ENCODE data around the gene ARIH1.
"Not testable (repeated sequence)": the region's sequence is repeated elsewhere in the genome, so short reads cannot be mapped to it uniquely, and the experiment has no call there.

Gene ARIH1

DNA sequence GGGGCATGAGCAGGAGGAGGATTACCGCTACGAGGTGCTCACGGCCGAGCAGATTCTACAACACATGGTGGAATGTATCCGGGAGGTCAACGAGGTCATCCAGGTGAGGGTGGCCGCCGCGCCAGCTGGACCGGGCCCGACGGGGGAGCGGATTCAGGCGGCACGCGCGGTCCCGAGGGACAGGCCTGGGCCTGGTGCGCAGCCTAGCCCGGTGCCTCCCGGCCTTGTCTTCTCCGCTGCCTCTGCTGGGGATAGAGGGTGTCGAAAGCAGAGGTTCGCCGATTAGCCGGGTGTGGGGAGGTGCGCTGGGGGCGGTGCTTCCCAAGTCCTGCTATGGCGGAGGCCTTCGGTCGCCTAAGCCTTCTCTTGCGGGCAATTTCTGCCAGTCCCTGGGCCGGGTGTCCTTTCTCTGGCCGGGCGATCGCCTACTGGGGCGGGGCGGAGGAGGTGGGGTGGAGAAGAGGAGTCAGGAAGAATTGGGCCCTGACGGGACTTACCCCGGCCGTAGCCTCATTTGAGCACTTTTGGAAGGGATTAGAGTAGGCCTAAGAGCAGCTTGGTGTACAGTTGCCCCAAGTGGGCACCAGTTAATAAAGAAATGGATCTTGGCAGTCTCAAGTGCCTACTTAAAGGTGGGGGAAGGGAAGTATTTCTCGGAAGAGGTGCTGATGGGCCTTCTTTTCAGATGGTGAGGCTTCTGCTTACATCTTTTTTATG, 940 bp downstream of the ARIH1 start:
- Mint-ChIP-seq H3K27me3 (no peaks in the 10 kb centered on the region), H3K4me1 (peaks cover 60% of the 10 kb centered on the region), H3K4me3 (peak overlapping the region; percentile 98)

GRCh38 chr15:72475674-72476073, 1.5 kb downstream of the ARIH1 start:
- Mint-ChIP-seq H3K27me3 (no peaks in the 10 kb centered on the region), H3K4me1 (peaks cover 65% of the 10 kb centered on the region), H3K36me3 (peaks cover 12% of the 10 kb centered on the region), H3K4me3 (peak overlapping the region; percentile 98), H3K27ac (peak overlapping the region; percentile 96), H3K9me3 (no peaks in the 10 kb centered on the region)

More for the DNA sequence above, 940 bp downstream of the ARIH1 start:
- Mint-ChIP-seq H3K36me3 (peaks cover 11% of the 10 kb centered on the region), H3K27ac (peak overlapping the region; percentile 96), H3K9me3 (no peaks in the 10 kb centered on the region)

DNA sequence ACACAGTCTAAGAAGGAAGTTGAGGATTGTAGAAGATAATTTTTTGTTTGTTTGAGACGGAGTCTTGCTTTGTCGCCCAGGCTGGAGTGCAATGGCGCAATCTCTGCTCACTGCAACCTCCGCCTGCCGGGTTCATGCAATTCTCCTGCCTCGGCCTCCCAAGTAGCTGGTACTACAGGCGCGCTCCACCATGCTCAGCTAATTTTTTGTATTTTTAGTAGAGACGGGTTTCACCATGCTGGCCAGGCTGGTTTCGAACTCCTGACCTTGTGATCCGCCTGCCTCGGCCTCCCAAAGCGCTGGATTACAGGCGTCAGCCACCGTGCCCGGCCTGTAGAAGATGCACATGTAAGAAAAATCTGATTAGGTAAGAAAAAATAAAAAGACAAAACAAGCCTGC, 2.2 kb downstream of the ARIH1 start:
- Mint-ChIP-seq H3K4me3 (peak overlapping the region; percentile 98), H3K27ac (peak overlapping the region; percentile 76), H3K36me3 (peaks cover 16% of the 10 kb centered on the region), H3K4me1 (peaks cover 70% of the 10 kb centered on the region)
- not testable (repeated sequence) for H3K27me3 Mint-ChIP-seq, H3K9me3 Mint-ChIP-seq

- Mint-ChIP-seq H3K4me3 (peak overlapping the region; percentile 69), H3K36me3 (peaks cover 18% of the 10 kb centered on the region), H3K27ac (peak overlapping the region; percentile 88), H3K27me3 (no peaks in the 10 kb centered on the region), H3K9me3 (no peaks in the 10 kb centered on the region), H3K4me1 (peaks cover 79% of the 10 kb centered on the region)
Observed at GRCh38 chr15:72481015-72481659, 7.0 kb downstream of the ARIH1 start.

- no peaks in the 10 kb centered on the region for H3K9me3 Mint-ChIP-seq
- peaks cover 71% of the 10 kb centered on the region for H3K4me1 Mint-ChIP-seq
- peak overlapping the region; percentile 27 for H3K4me3 Mint-ChIP-seq
- H3K36me3 Mint-ChIP-seq = peaks cover 12% of the 10 kb centered on the region
- H3K27me3 Mint-ChIP-seq = no peaks in the 10 kb centered on the region
- H3K27ac Mint-ChIP-seq = no peak overlapping the region
Observed at GRCh38 chr15:72482275-72482674, 8.1 kb downstream of the ARIH1 start.

DNA sequence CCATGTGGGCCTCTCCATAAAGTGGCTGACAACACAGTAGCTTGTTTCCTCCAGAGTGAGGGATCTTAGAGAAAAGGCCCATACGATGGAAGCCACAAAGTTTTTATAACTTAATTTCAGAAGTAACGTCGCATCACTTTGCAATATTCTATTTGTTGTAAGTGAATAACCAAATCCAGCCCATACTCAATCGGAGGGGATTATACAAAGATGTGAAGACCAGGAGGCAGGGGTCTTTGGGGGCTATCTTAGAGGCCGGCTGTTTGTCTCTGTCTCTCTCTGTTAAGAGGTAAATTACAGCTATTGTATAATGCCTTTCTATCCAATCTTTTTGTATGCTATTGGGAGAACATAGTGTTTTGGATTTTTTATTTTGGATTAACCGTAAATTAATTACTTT, 9.1 kb downstream of the ARIH1 start:
- H3K4me1 Mint-ChIP-seq = peaks cover 74% of the 10 kb centered on the region

DNA sequence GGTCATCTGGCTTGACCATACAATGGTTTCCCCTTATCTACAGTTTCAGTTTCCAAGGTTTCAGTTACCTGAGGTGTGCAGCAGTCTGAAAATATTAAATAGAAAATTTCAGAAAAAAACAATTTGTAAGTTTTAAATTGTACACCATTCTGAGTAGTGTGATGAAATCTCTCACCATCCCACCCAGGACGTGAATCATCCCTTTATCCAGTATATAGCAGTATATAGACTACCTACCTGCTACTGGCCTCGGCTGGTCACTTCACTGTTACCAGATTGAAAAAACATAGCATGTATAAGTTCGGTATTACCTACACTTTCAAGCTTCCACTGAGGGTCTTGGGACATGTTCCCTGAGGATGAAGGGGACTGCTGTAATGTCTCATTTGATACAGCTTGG, 12.0 kb downstream of the ARIH1 start:
- Mint-ChIP-seq H3K4me1 (peaks cover 77% of the 10 kb centered on the region), H3K27me3 (no peaks in the 10 kb centered on the region), H3K27ac (no peak overlapping the region), H3K36me3 (peaks cover 15% of the 10 kb centered on the region), H3K9me3 (no peaks in the 10 kb centered on the region), H3K4me3 (no peak overlapping the region)

More for the DNA sequence above, 9.1 kb downstream of the ARIH1 start:
- Mint-ChIP-seq H3K27me3 (no peaks in the 10 kb centered on the region), H3K27ac (no peak overlapping the region), H3K36me3 (peaks cover 17% of the 10 kb centered on the region), H3K4me3 (peak overlapping the region; percentile 23), H3K9me3 (no peaks in the 10 kb centered on the region)

- Mint-ChIP-seq H3K27ac (no peak overlapping the region), H3K4me1 (peaks cover 79% of the 10 kb centered on the region), H3K36me3 (peaks cover 12% of the 10 kb centered on the region), H3K4me3 (peak overlapping the region; percentile 59), H3K9me3 (no peaks in the 10 kb centered on the region), H3K27me3 (no peaks in the 10 kb centered on the region)
Observed at GRCh38 chr15:72487070-72487797, 13.1 kb downstream of the ARIH1 start.

- Mint-ChIP-seq H3K4me3 (peak overlapping the region; percentile 51), H3K9me3 (no peaks in the 10 kb centered on the region), H3K27me3 (no peaks in the 10 kb centered on the region), H3K4me1 (peaks cover 79% of the 10 kb centered on the region), H3K27ac (no peak overlapping the region), H3K36me3 (peaks cover 11% of the 10 kb centered on the region)
Observed at GRCh38 chr15:72488558-72488957, 14.4 kb downstream of the ARIH1 start.

DNA sequence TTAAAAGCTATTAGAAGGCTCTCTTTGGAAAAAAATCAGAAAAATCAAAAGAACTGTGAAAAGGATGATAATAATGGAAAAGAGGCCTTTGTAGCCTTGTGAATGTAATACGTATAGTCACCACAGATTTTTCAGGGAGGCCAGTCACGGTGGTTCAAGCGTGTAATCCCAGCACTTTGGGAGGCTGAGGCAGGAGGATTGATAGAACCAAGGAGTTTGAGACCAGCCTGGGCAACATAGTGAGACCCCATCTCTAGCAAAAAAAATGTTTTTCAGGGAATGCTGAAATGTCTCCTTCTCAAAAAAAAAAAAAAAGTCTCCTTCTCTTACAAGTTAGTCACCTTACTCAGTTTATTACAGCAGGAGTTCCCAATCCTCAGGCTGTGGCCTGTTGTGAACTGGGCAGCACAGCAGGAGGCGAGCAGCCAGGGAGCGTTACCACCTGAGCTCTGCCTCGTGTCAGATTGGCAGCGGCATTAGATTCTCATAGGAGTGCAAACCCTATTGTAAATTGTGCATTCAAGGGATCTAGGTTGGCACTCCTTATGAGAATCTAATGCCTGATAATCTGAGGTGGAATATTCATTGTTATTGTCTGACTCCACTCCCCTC, 15.9 kb downstream of the ARIH1 start:
- H3K4me3 Mint-ChIP-seq = peak overlapping the region; percentile 49
- H3K27ac Mint-ChIP-seq = peak overlapping the region; percentile 84

DNA sequence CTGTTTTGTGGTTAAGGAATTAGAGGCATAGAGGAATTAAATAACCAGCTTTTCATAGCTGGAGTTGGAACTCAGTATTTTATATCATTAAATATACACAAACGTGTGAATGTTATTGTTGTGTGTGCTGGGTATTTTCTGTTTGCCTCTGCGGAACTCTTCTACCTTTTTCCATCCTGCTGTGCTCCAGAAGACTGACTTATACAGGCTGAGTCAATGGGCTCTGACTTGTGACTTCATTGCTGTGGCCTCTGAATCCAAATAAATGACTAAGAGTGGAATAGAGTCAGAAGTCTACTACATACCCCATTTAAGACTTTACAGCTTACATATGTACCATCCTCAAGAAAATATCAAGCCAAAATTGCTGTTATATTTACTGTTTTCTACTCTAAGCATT, 17.6 kb downstream of the ARIH1 start:
- H3K4me3 Mint-ChIP-seq = peak overlapping the region; percentile 16
- no peaks in the 10 kb centered on the region for H3K9me3 Mint-ChIP-seq
- H3K36me3 Mint-ChIP-seq = peaks cover 8% of the 10 kb centered on the region
- peak overlapping the region; percentile 14 for H3K27ac Mint-ChIP-seq
- peaks cover 91% of the 10 kb centered on the region for H3K4me1 Mint-ChIP-seq
- no peaks in the 10 kb centered on the region for H3K27me3 Mint-ChIP-seq

More for the DNA sequence above, 15.9 kb downstream of the ARIH1 start:
- Mint-ChIP-seq H3K27me3 (no peaks in the 10 kb centered on the region), H3K36me3 (peaks cover 8% of the 10 kb centered on the region), H3K9me3 (no peaks in the 10 kb centered on the region), H3K4me1 (peaks cover 84% of the 10 kb centered on the region)

- no peak overlapping the region for H3K4me3 Mint-ChIP-seq
- no peak overlapping the region for H3K27ac Mint-ChIP-seq
- no peaks in the 10 kb centered on the region for H3K9me3 Mint-ChIP-seq
- no peaks in the 10 kb centered on the region for H3K27me3 Mint-ChIP-seq
- peaks cover 8% of the 10 kb centered on the region for H3K36me3 Mint-ChIP-seq
- peaks cover 92% of the 10 kb centered on the region for H3K4me1 Mint-ChIP-seq
Observed at GRCh38 chr15:72492733-72493132, 18.6 kb downstream of the ARIH1 start.

DNA sequence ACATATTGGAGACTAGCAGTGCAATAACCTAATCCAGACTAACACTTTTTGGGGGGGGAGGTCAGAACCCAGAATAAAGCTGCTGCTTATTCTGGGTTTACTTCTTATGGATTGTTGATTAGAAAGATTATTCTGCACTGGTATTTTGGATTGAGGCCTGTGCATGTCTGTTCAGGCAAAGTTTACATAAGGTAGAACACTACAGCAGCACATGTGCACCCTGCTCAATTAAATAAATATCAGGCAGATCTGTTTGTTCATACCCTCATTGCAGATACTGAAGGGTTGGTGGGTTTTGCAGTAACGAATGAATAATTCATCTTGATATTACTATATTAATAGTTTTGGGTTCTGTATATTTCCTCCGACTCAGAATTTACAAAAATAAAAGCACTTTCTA, 19.1 kb downstream of the ARIH1 start:
- Mint-ChIP-seq H3K9me3 (no peaks in the 10 kb centered on the region), H3K36me3 (peaks cover 8% of the 10 kb centered on the region), H3K4me3 (no peak overlapping the region), H3K4me1 (peaks cover 92% of the 10 kb centered on the region), H3K27me3 (no peaks in the 10 kb centered on the region), H3K27ac (no peak overlapping the region)

DNA sequence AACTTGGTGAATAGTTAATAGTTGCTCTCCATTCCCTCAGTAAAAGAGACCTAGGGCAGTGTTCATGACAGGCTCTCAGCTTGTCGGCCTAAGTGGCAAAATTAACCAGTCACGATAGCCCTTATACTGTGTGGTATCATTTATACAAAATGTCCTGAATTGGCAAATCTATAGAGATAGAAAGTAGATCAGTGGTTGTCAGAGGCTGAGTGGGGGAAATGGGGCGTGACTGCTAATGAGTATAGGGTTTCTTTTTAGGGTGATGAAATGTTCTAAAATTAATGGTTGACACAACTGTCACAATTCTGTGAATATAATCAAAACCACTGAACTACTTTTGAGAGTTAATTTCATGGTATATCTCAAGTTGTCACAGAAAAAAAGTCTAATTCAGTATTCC, 20.9 kb downstream of the ARIH1 start:
- H3K27ac Mint-ChIP-seq = peak overlapping the region; percentile 53
- H3K4me1 Mint-ChIP-seq = peaks cover 88% of the 10 kb centered on the region

DNA sequence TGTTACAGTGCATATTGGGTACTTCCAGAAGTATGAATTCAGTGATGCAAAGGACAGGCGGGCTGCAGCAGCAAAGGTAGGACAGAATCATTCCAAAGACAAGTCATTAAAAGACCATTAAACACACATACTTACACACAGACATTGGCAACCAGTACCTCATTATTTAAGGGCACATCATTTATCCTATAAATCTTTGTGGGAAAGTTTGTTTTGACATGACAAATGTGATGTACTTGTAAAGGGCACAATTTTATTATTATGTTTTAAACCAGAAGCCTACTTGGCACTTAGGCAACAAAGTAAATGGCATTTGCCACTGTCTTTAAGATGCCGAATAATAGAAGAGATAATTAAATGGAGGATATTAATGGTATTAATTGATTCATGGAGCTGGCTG, 22.7 kb downstream of the ARIH1 start:
- Mint-ChIP-seq H3K27ac (no peak overlapping the region), H3K9me3 (no peaks in the 10 kb centered on the region), H3K4me1 (peaks cover 87% of the 10 kb centered on the region), H3K27me3 (no peaks in the 10 kb centered on the region), H3K4me3 (no peak overlapping the region), H3K36me3 (peaks cover 10% of the 10 kb centered on the region)

More for the DNA sequence above, 20.9 kb downstream of the ARIH1 start:
- Mint-ChIP-seq H3K36me3 (peaks cover 12% of the 10 kb centered on the region), H3K9me3 (no peaks in the 10 kb centered on the region), H3K27me3 (no peaks in the 10 kb centered on the region), H3K4me3 (no peak overlapping the region)
